C4-2B (cell line): ENCODE measurements around the gene JARID2.

Source experiments
- H3K27ac ChIP-seq: fragments of 450-650 bp; 2 replicates; pipeline ENCODE4 v1.5.1; 2017
- ZFX ChIP-seq: fragments of 450-650 bp; IDR thresholded peaks from 2 replicates; pipeline ENCODE4 v1.6.1; 2017
- TF ChIP-seq, protein P1 (sequence below): fragments of 450-650 bp; conservative IDR thresholded peaks from 2 replicates; pipeline ENCODE4 v1.5.1; 2017; ENCODE audit warnings: mild to moderate bottlenecking

Gene JARID2

GRCh38 chr6:15511248-15512125, 265.6 kb downstream of the JARID2 start:
- TF ChIP-seq, protein P1, sequence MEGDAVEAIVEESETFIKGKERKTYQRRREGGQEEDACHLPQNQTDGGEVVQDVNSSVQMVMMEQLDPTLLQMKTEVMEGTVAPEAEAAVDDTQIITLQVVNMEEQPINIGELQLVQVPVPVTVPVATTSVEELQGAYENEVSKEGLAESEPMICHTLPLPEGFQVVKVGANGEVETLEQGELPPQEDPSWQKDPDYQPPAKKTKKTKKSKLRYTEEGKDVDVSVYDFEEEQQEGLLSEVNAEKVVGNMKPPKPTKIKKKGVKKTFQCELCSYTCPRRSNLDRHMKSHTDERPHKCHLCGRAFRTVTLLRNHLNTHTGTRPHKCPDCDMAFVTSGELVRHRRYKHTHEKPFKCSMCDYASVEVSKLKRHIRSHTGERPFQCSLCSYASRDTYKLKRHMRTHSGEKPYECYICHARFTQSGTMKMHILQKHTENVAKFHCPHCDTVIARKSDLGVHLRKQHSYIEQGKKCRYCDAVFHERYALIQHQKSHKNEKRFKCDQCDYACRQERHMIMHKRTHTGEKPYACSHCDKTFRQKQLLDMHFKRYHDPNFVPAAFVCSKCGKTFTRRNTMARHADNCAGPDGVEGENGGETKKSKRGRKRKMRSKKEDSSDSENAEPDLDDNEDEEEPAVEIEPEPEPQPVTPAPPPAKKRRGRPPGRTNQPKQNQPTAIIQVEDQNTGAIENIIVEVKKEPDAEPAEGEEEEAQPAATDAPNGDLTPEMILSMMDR = no peak
- no peak for TF ChIP-seq ZFX
- no peak overlapping the region for H3K27ac ChIP-seq

- no peak overlapping the region for H3K27ac ChIP-seq
- TF ChIP-seq ZFX = no peak
- TF ChIP-seq, protein P1 = no peak; the same call in 1 of the 2 replicates
Observed at GRCh38 chr6:15512126-15512525, 266.3 kb downstream of the JARID2 start.

DNA sequence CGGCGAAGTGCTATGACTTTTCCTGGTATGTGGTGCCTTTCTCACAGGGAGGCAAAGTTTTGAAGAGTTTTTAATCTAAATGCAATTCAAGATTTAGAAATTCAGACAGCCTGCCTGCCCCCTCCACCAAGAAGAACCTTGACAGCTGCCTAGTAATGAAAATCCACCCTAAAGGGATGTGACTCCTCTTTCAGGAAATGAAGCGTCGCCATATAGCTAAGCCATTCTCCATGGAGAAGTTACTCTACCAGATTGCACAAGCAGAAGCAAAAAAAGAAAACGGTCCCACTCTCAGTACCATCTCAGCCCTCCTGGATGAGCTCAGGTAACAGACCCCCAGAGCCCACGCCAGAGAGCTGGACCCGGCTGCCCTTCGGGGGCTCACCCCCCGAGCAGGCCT, 266.9 kb downstream of the JARID2 start:
- no peak overlapping the region for H3K27ac ChIP-seq
- TF ChIP-seq, protein P1 = no peak
- no peak for TF ChIP-seq ZFX

DNA sequence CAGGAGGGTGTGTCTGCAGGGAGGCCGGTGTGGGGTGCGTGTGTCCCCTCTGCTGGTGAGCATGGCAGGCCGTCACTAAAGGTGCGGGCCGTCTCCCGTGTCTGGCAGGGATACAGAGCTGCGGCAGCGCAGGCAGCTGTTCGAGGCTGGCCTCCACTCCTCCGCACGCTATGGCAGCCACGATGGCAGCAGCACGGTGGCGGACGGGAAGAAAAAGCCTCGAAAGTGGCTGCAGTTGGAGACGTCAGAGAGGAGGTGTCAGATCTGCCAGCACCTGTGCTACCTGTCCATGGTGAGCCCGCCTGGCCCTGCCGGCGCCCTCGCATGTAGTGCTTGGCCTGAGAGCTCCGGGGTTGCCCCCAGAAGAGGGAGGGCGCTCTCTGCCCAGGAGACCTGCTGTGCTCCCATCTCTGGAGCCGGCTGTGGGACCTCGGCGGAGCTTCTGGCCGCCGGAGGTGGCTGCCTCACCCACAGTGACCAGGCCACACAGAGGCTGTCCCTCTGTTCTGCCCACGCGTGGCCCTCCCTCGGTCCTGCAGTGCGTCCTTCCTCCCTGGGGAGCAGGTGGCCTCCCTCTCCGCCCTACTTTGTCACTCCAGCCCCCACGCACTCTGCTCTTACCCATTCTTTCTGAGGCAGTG, 267.4 kb downstream of the JARID2 start:
- TF ChIP-seq, protein P1 = no peak
- no peak for TF ChIP-seq ZFX
- no peak overlapping the region for H3K27ac ChIP-seq

- TF ChIP-seq, protein P1 = no peak
- no peak for TF ChIP-seq ZFX
- no peak overlapping the region for H3K27ac ChIP-seq
Observed at GRCh38 chr6:15513801-15514711, 268.2 kb downstream of the JARID2 start.

DNA sequence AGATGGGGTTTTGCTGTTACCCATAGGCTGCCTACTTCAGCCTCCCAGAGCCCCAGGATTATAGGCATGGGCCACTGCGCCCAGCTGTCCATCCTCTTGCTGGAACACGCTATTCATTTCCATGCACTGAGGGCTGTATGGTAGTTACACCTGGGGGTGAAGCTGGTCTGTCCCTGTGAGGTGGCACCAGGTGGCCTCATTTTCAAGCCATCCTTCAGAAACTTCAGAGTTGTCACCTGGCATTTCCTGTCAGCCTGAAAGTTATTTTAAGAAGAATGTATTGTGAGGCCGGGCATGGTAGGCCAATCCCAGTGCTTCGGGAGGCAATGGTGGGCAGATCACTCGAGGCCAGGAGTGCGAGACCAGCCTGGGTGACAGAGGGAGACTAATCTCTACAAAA, 269.4 kb downstream of the JARID2 start:
- no peak overlapping the region for H3K27ac ChIP-seq
- TF ChIP-seq ZFX = no peak
- TF ChIP-seq, protein P1 = no peak
